WTC11 (cell line): Measurements from ENCODE around the gene HACD2. TPM values are rescaled to one million over a fixed set of nuclear protein-coding genes. Genes with fewer than 3 reads are reported as not detected.
A peak's percentile ranks its signal among the peaks of the same experiment; 100 is the strongest.

Experiments
- ATAC-seq: fragments of 200-7000 bp; cut with Tn5 transposase; 2 replicates; pipeline ENCODE4 v1.10.0; 2021; ENCODE audit warnings: mild to moderate bottlenecking, moderate library complexity
- CTCF ChIA-PET: fragments of 300-600 bp; sonication (Branson Sonifier 250); formaldehyde crosslinking; loops from one replicate; lab custom pipeline; 2021; ENCODE audit warnings: antibody characterized with exemption; lab: Charles Lee
- POLR2A ChIA-PET: fragments of 350-600 bp; sonication (Branson Sonifier 250); formaldehyde crosslinking; loops from one replicate; lab custom pipeline; 2021; ENCODE audit warnings: antibody characterized with exemption; lab: Charles Lee
- DNase-seq: peaks from one replicate; pipeline ENCODE4 v3.0.0; 2021; ENCODE audit warnings: low spot score
- H3K27ac Mint-ChIP-seq: 2 replicates; pipeline ENCODE4 v1.8.0; 2021; ENCODE audit warnings: mixed read lengths
- H3K27me3 Mint-ChIP-seq: 2 replicates; pipeline ENCODE4 v1.8.0; 2021; ENCODE audit warnings: low read depth, mild to moderate bottlenecking, moderate library complexity, mixed read lengths
- H3K36me3 Mint-ChIP-seq: 2 replicates; pipeline ENCODE4 v1.8.0; 2021; ENCODE audit warnings: mixed read lengths
- H3K4me1 Mint-ChIP-seq: 2 replicates; pipeline ENCODE4 v1.8.0; 2022; ENCODE audit warnings: mixed read lengths
- H3K4me3 Mint-ChIP-seq: 2 replicates; pipeline ENCODE4 v1.8.0; 2021; ENCODE audit warnings: mild to moderate bottlenecking, moderate library complexity, mixed read lengths
- H3K9me3 Mint-ChIP-seq: 2 replicates; pipeline ENCODE4 v1.8.0; 2021; ENCODE audit warnings: mixed read lengths
- ATF1 ChIP-seq: sonication (generic); formaldehyde crosslinking; IDR thresholded peaks from 2 replicates; pipeline ENCODE4 v1.8.1; 2023; ENCODE audit warnings: mild to moderate bottlenecking, moderate library complexity, missing genetic modification reagents
- CREB1 ChIP-seq: sonication (generic); formaldehyde crosslinking; IDR thresholded peaks from 2 replicates; pipeline ENCODE4 v1.8.0; 2023; ENCODE audit warnings: mild to moderate bottlenecking, missing genetic modification reagents
- CREM ChIP-seq: sonication (generic); formaldehyde crosslinking; IDR thresholded peaks from 2 replicates; pipeline ENCODE4 v1.8.1; 2022; ENCODE audit warnings: mild to moderate bottlenecking, missing genetic modification reagents, moderate library complexity
- CTCF ChIP-seq: fragments of 200-600 bp; IDR thresholded peaks from 2 replicates; pipeline ENCODE4 v1.8.0; 2022; ENCODE audit warnings: antibody characterized with exemption
- ETV6 ChIP-seq: sonication (generic); formaldehyde crosslinking; IDR thresholded peaks from 2 replicates; pipeline ENCODE4 v1.8.1; 2022; ENCODE audit warnings: mild to moderate bottlenecking, missing genetic modification reagents
- IRF2 ChIP-seq: sonication (generic); formaldehyde crosslinking; IDR thresholded peaks from 2 replicates; pipeline ENCODE4 v1.8.0; 2022; ENCODE audit warnings: low read depth, missing genetic modification reagents, borderline replicate concordance
- MAX ChIP-seq: sonication (generic); formaldehyde crosslinking; IDR thresholded peaks from 2 replicates; pipeline ENCODE4 v1.8.0; 2022; ENCODE audit warnings: mild to moderate bottlenecking, missing genetic modification reagents
- NFYB ChIP-seq: sonication (generic); formaldehyde crosslinking; conservative IDR thresholded peaks from 2 replicates; pipeline ENCODE4 v1.8.0; 2022; ENCODE audit warnings: low read depth, missing genetic modification reagents
- NR3C1 ChIP-seq: sonication (generic); formaldehyde crosslinking; conservative IDR thresholded peaks from 2 replicates; pipeline ENCODE4 v1.8.1; 2023; ENCODE audit warnings: low read depth, mild to moderate bottlenecking, missing genetic modification reagents
- OVOL2 ChIP-seq: fragments of 250-450 bp; sonication (Bioruptor Pico); IDR thresholded peaks from 2 replicates; pipeline ENCODE4 v1.9.0; 2021; ENCODE audit warnings: mild to moderate bottlenecking, borderline replicate concordance
- PRDM15 ChIP-seq: sonication (generic); formaldehyde crosslinking; IDR thresholded peaks from 2 replicates; pipeline ENCODE4 v1.8.0; 2022; ENCODE audit warnings: missing genetic modification reagents
- ZBTB21 ChIP-seq: sonication (generic); formaldehyde crosslinking; IDR thresholded peaks from 2 replicates; pipeline ENCODE4 v1.8.1; 2023; ENCODE audit warnings: mild to moderate bottlenecking, missing genetic modification reagents, borderline replicate concordance
- ZNF232 ChIP-seq: sonication (generic); formaldehyde crosslinking; IDR thresholded peaks from 2 replicates; pipeline ENCODE4 v1.8.0; 2022; ENCODE audit warnings: mild to moderate bottlenecking, missing genetic modification reagents
- ZNF263 ChIP-seq: sonication (generic); formaldehyde crosslinking; IDR thresholded peaks from 2 replicates; pipeline ENCODE4 v1.8.1; 2022; ENCODE audit warnings: low read depth, mild to moderate bottlenecking, moderate library complexity, missing genetic modification reagents
- ZNF671 ChIP-seq: fragments of 250-450 bp; sonication (Bioruptor Pico); IDR thresholded peaks from 2 replicates; pipeline ENCODE4 v1.8.0; 2021; ENCODE audit warnings: mild to moderate bottlenecking
- total RNA-seq: library from RNA; stranded (reverse); gene quantifications from 3 replicates; pipeline ENCODE4 v1.2.3, GENCODE V29; 2021
- TF ChIP-seq, protein P1 (sequence below): sonication (generic); formaldehyde crosslinking; IDR thresholded peaks from 2 replicates; pipeline ENCODE4 v1.8.1; 2023; ENCODE audit warnings: mild to moderate bottlenecking, moderate library complexity, missing genetic modification reagents
- TF ChIP-seq, protein P2 (sequence below): sonication (generic); formaldehyde crosslinking; IDR thresholded peaks from 2 replicates; pipeline ENCODE4 v1.8.1; 2023; ENCODE audit warnings: mild to moderate bottlenecking, missing genetic modification reagents, moderate library complexity
- TF ChIP-seq, protein P3 (sequence below): sonication (generic); formaldehyde crosslinking; IDR thresholded peaks from 2 replicates; pipeline ENCODE4 v1.8.0; 2022; ENCODE audit warnings: mild to moderate bottlenecking, missing genetic modification reagents
- TF ChIP-seq, protein P4 (sequence below): sonication (generic); formaldehyde crosslinking; IDR thresholded peaks from 2 replicates; pipeline ENCODE4 v1.8.0; 2023; ENCODE audit warnings: missing genetic modification reagents, mild to moderate bottlenecking, borderline replicate concordance
- TF ChIP-seq, protein P5 (sequence below): fragments of 250-450 bp; sonication (Bioruptor Pico); IDR thresholded peaks from 2 replicates; pipeline ENCODE4 v2.1.2; 2022; ENCODE audit warnings: mild to moderate bottlenecking, moderate library complexity

The HACD2 gene
- total RNA-seq, 1 experiment from 2014 or later = 26.1 TPM

- DNase-seq = peak; percentile 40
- POLR2A ChIA-PET = interaction anchor here (0.7 kb wide), 1 partner anchor 13 kb away, joined by 5 read pairs; no protein-coding TSS in a partner anchor
- H3K27me3 Mint-ChIP-seq = no peaks in the 10 kb centered on the region; the same call in 1 of the 2 replicates
- peaks cover 3% of the 10 kb centered on the region; the same call in 1 of the 2 replicates for H3K9me3 Mint-ChIP-seq
- H3K27ac Mint-ChIP-seq = peak overlapping the region; percentile 61
- peak; percentile 41 for ATAC-seq
- peak overlapping the region; percentile 4; the same call in 1 of the 2 replicates for H3K4me3 Mint-ChIP-seq
- CTCF ChIA-PET = interaction anchor here (3.5 kb wide), 1 partner anchor 9 kb away, joined by 29 read pairs; no protein-coding TSS in a partner anchor
- TF ChIP-seq IRF2 (CRISPR knock-in tag) = no peak
- peak; percentile 78; the same call in 1 of the 2 replicates for TF ChIP-seq ETV6 (CRISPR knock-in tag)
- no peak for TF ChIP-seq ZBTB21 (CRISPR knock-in tag)
- TF ChIP-seq, protein P1, sequence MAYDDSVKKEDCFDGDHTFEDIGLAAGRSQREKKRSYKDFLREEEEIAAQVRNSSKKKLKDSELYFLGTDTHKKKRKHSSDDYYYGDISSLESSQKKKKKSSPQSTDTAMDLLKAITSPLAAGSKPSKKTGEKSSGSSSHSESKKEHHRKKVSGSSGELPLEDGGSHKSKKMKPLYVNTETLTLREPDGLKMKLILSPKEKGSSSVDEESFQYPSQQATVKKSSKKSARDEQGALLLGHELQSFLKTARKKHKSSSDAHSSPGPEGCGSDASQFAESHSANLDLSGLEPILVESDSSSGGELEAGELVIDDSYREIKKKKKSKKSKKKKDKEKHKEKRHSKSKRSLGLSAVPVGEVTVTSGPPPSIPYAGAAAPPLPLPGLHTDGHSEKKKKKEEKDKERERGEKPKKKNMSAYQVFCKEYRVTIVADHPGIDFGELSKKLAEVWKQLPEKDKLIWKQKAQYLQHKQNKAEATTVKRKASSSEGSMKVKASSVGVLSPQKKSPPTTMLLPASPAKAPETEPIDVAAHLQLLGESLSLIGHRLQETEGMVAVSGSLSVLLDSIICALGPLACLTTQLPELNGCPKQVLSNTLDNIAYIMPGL = no peak
- TF ChIP-seq, protein P2, sequence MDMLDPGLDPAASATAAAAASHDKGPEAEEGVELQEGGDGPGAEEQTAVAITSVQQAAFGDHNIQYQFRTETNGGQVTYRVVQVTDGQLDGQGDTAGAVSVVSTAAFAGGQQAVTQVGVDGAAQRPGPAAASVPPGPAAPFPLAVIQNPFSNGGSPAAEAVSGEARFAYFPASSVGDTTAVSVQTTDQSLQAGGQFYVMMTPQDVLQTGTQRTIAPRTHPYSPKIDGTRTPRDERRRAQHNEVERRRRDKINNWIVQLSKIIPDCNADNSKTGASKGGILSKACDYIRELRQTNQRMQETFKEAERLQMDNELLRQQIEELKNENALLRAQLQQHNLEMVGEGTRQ (CRISPR knock-in tag) = peak; percentile 68
- TF ChIP-seq, protein P3, sequence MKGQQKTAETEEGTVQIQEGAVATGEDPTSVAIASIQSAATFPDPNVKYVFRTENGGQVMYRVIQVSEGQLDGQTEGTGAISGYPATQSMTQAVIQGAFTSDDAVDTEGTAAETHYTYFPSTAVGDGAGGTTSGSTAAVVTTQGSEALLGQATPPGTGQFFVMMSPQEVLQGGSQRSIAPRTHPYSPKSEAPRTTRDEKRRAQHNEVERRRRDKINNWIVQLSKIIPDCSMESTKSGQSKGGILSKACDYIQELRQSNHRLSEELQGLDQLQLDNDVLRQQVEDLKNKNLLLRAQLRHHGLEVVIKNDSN (CRISPR knock-in tag) = peak; percentile 43; the same call in 1 of the 2 replicates
- no peak for TF ChIP-seq CTCF
- TF ChIP-seq MAX (CRISPR knock-in tag) = no peak
- H3K4me1 Mint-ChIP-seq = peaks cover 60% of the 10 kb centered on the region
- H3K36me3 Mint-ChIP-seq = peaks cover 6% of the 10 kb centered on the region
Observed at GRCh38 chr3:123632161-123632655, 47.4 kb upstream of the HACD2 start.

GRCh38 chr3:123629747-123630047, 44.8 kb upstream of the HACD2 start:
- H3K36me3 Mint-ChIP-seq = peaks cover 6% of the 10 kb centered on the region
- no peak overlapping the region for H3K4me3 Mint-ChIP-seq
- H3K9me3 Mint-ChIP-seq = peaks cover 3% of the 10 kb centered on the region; the same call in 1 of the 2 replicates
- CTCF ChIA-PET = interaction anchor here (2.0 kb wide), 1 partner anchor 12 kb away, joined by 11 read pairs; no protein-coding TSS in a partner anchor
- H3K27me3 Mint-ChIP-seq = no peaks in the 10 kb centered on the region; the same call in 1 of the 2 replicates
- POLR2A ChIA-PET = no interaction called here
- peaks cover 35% of the 10 kb centered on the region for H3K4me1 Mint-ChIP-seq
- DNase-seq (peak; percentile 37), ATAC-seq (peak; percentile 77)
- H3K27ac Mint-ChIP-seq = no peak overlapping the region
- TF ChIP-seq NFYB (CRISPR knock-in tag) (no peak), PRDM15 (CRISPR knock-in tag) (no peak), ATF1 (CRISPR knock-in tag) (no peak), ZNF232 (CRISPR knock-in tag) (no peak), CREB1 (CRISPR knock-in tag) (no peak), CREM (CRISPR knock-in tag) (no peak), ZNF263 (CRISPR knock-in tag) (no peak), NR3C1 (no peak), ZNF671 (CRISPR knock-in tag) (no peak), OVOL2 (CRISPR knock-in tag) (no peak)
- TF ChIP-seq, protein P4, sequence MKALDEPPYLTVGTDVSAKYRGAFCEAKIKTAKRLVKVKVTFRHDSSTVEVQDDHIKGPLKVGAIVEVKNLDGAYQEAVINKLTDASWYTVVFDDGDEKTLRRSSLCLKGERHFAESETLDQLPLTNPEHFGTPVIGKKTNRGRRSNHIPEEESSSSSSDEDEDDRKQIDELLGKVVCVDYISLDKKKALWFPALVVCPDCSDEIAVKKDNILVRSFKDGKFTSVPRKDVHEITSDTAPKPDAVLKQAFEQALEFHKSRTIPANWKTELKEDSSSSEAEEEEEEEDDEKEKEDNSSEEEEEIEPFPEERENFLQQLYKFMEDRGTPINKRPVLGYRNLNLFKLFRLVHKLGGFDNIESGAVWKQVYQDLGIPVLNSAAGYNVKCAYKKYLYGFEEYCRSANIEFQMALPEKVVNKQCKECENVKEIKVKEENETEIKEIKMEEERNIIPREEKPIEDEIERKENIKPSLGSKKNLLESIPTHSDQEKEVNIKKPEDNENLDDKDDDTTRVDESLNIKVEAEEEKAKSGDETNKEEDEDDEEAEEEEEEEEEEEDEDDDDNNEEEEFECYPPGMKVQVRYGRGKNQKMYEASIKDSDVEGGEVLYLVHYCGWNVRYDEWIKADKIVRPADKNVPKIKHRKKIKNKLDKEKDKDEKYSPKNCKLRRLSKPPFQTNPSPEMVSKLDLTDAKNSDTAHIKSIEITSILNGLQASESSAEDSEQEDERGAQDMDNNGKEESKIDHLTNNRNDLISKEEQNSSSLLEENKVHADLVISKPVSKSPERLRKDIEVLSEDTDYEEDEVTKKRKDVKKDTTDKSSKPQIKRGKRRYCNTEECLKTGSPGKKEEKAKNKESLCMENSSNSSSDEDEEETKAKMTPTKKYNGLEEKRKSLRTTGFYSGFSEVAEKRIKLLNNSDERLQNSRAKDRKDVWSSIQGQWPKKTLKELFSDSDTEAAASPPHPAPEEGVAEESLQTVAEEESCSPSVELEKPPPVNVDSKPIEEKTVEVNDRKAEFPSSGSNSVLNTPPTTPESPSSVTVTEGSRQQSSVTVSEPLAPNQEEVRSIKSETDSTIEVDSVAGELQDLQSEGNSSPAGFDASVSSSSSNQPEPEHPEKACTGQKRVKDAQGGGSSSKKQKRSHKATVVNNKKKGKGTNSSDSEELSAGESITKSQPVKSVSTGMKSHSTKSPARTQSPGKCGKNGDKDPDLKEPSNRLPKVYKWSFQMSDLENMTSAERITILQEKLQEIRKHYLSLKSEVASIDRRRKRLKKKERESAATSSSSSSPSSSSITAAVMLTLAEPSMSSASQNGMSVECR (CRISPR knock-in tag) = no peak
- TF ChIP-seq, protein P5, sequence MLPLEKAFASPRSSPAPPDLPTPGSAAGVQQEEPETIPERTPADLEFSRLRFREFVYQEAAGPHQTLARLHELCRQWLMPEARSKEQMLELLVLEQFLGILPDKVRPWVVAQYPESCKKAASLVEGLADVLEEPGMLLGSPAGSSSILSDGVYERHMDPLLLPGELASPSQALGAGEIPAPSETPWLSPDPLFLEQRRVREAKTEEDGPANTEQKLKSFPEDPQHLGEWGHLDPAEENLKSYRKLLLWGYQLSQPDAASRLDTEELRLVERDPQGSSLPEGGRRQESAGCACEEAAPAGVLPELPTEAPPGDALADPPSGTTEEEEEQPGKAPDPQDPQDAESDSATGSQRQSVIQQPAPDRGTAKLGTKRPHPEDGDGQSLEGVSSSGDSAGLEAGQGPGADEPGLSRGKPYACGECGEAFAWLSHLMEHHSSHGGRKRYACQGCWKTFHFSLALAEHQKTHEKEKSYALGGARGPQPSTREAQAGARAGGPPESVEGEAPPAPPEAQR (CRISPR knock-in tag) = no peak
